CD14-positive monocyte (primary cell): Measurements from ENCODE around the gene CSNK1D. TPM values are rescaled to one million over a fixed set of nuclear protein-coding genes. Genes with fewer than 3 reads are reported as not detected.

Experiments used
- DNase-seq, 3 donors: peaks; one replicate each; pipeline ENCODE4 v3.0.0-alpha.2; 2011 to 2022
- H2AFZ ChIP-seq: 2 replicates; pipeline ENCODE4 v1.6.0; 2012; ENCODE audit warnings: mild to moderate bottlenecking, low read depth, low read length, inconsistent platforms; ENCODE audit not compliant: insufficient read depth, poor library complexity, severe bottlenecking
- H3K27ac ChIP-seq, 2 donors: 1 replicate in 1 of 2; 2 replicates in 1 of 2; pipeline ENCODE4 v1.5.1; 2012 to 2013; ENCODE audit warnings: low read length in 2 of 2, control low read depth in 1 of 2, inconsistent platforms in 1 of 2, low read depth in 1 of 2, mild to moderate bottlenecking in 1 of 2
- H3K27me3 ChIP-seq, 2 donors: one replicate each; pipeline versions ENCODE4 v1.6.0 to v1.6.1; 2011 to 2013; ENCODE audit warnings: low read length in 2 of 2; ENCODE audit not compliant: control insufficient read depth in 2 of 2, insufficient read depth in 2 of 2
- H3K36me3 ChIP-seq, 2 donors: replicated peaks in 1 of 2; 1 replicate in 1 of 2; 2 replicates in 1 of 2; pipeline versions ENCODE4 v1.5.1 to v1.6.1; 2012 to 2013; ENCODE audit warnings: low read length in 2 of 2, control low read depth in 1 of 2, inconsistent platforms in 1 of 2, mild to moderate bottlenecking in 1 of 2; ENCODE audit not compliant: insufficient read depth in 2 of 2, control insufficient read depth in 1 of 2
- H3K4me1 ChIP-seq, 2 donors: 1 replicate in 1 of 2; 2 replicates in 1 of 2; pipeline versions ENCODE4 v1.5.1 to v1.6.1; 2012 to 2013; ENCODE audit warnings: low read length in 2 of 2, control low read depth in 1 of 2, inconsistent platforms in 1 of 2, mild to moderate bottlenecking in 1 of 2, moderate library complexity in 1 of 2; ENCODE audit not compliant: insufficient read depth in 2 of 2, control insufficient read depth in 1 of 2
- H3K4me2 ChIP-seq: replicated peaks from 2 replicates; pipeline ENCODE3; 2012; ENCODE audit warnings: low read length, moderate library complexity, mild to moderate bottlenecking; ENCODE audit not compliant: poor library complexity, severe bottlenecking; ENCODE audit errors: extremely low read depth
- H3K4me3 ChIP-seq, 3 experiments: fragments of 200-600 bp in 1 of 3; sonication (generic) in 1 of 3; replicated peaks in 1 of 3; 1 replicate in 2 of 3; 2 replicates in 1 of 3; pipeline ENCODE4 v1.5.1; 2011 to 2013; ENCODE audit warnings: low read length in 3 of 3, mild to moderate bottlenecking in 3 of 3, control low read depth in 2 of 3, low read depth in 2 of 3, inconsistent platforms in 1 of 3, moderate library complexity in 1 of 3
- H3K79me2 ChIP-seq: 2 replicates; pipeline ENCODE4 v1.6.0; 2012; ENCODE audit warnings: mild to moderate bottlenecking, control low read depth, inconsistent platforms, low read length, moderate library complexity; ENCODE audit not compliant: insufficient read depth
- H3K9ac ChIP-seq: 2 replicates; pipeline ENCODE4 v1.6.0; 2017; ENCODE audit warnings: low read length, mild to moderate bottlenecking; ENCODE audit not compliant: insufficient read depth, poor library complexity, severe bottlenecking
- H3K9me3 ChIP-seq, 2 donors: replicated peaks in 1 of 2; 1 replicate in 1 of 2; 2 replicates in 1 of 2; pipeline versions ENCODE4 v1.5.1 to v1.6.1; 2012 to 2013; ENCODE audit warnings: low read length in 2 of 2, control low read depth in 1 of 2; ENCODE audit not compliant: control insufficient read depth in 1 of 2, insufficient read depth in 1 of 2
- H4K20me1 ChIP-seq: 2 replicates; pipeline ENCODE4 v1.6.0; 2012; ENCODE audit warnings: mild to moderate bottlenecking, low read length, control low read depth, moderate library complexity; ENCODE audit not compliant: insufficient read depth
- H3K27ac Mint-ChIP-seq, 7 donors: one replicate each; pipeline ENCODE4 v1.8.0; 2020; ENCODE audit warnings: mild to moderate bottlenecking in 7 of 7, mixed read lengths in 7 of 7, moderate library complexity in 6 of 7, inconsistent platforms in 2 of 7
- H3K27me3 Mint-ChIP-seq, 3 donors: one replicate each; pipeline ENCODE4 v1.8.0; 2021 to 2022; ENCODE audit warnings: low read depth in 3 of 3, mild to moderate bottlenecking in 3 of 3, mixed read lengths in 3 of 3, moderate library complexity in 3 of 3, inconsistent platforms in 1 of 3
- H3K36me3 Mint-ChIP-seq, 2 donors: one replicate each; pipeline ENCODE4 v1.8.0; 2020; ENCODE audit warnings: mixed read lengths in 2 of 2, inconsistent platforms in 1 of 2, mild to moderate bottlenecking in 1 of 2
- H3K4me1 Mint-ChIP-seq: one replicate; pipeline ENCODE4 v1.8.0; 2020; ENCODE audit warnings: mild to moderate bottlenecking, mixed read lengths
- H3K4me3 Mint-ChIP-seq, 2 donors: one replicate each; pipeline ENCODE4 v1.8.0; 2020; ENCODE audit warnings: mild to moderate bottlenecking in 2 of 2, mixed read lengths in 2 of 2, moderate library complexity in 1 of 2
- H3K9me3 Mint-ChIP-seq, 7 donors: one replicate each; pipeline ENCODE4 v1.8.0; 2020 to 2022; ENCODE audit warnings: mixed read lengths in 7 of 7, mild to moderate bottlenecking in 6 of 7, moderate library complexity in 6 of 7, inconsistent platforms in 2 of 7
- WGBS: methylation state at CpG from one replicate; pipeline ENCODE4 v1.1.5; 2013; ENCODE audit warnings: missing lambda C conversion rate; ENCODE audit not compliant: insufficient coverage; 5-methylcytosine and 5-hydroxymethylcytosine counted together
- intact Hi-C, 2 donors: fragments of 100-400 bp; cut with micrococcal nuclease; formaldehyde crosslinking; loops; one replicate each; pipeline versions ENCODE4 v1.15.0 to v1.15.1; 2023
- polyA plus RNA-seq, 3 donors: library from polyadenylated mRNA; depleted of rRNA in 1 of 3; unstranded in 2 of 3; stranded (reverse) in 1 of 3; fragments of 300-500 nt in 2 of 3; fragments of >200 nt in 1 of 3; fragmentation: Illumina TruSeq in 2 of 3; gene quantifications; 1 replicate in 2 of 3; 2 replicates in 1 of 3; pipeline ENCODE4 v1.2.3, GENCODE V29; 2012 to 2021
- TF ChIP-seq, protein P1 (sequence below): fragments of 200-600 bp; IDR thresholded peaks from one replicate; pipeline ENCODE4 v1.8.0; 2022; ENCODE audit warnings: antibody characterized with exemption, mild to moderate bottlenecking

The CSNK1D gene
- polyA plus RNA-seq, 3 donors: 47.0 to 299 (median 60.9) TPM

DNA sequence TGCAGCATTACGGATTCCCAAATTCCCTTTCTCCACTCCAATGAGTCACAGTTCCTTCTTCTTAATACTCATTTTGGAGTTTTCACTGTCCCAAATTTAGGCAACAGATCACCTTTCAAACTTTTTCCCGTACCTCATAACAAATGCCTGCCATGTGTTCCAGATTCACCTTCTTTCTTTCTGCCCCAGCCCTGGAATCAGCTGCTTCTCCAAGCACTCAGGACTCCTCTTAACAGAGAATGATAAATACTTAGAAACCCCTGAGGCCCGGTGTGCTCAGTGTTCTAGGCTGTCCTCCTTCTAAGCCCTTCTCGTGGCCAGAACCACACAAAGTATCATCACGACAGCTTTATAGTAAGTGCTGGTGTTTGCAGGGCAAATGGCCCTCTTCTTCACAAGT lies 14.9 kb downstream of the CSNK1D start:
- Histone ChIP-seq H3K9ac (no peak overlapping the region), H3K79me2 (peaks cover 81% of the 10 kb centered on the region), H4K20me1 (peaks cover 94% of the 10 kb centered on the region), H3K36me3 (peaks cover 83 to 87% of the 10 kb centered on the region in 2 donors), H3K27ac (no peak overlapping the region), H3K27me3 (no peaks in the 10 kb centered on the region), H3K9me3 (no peaks in the 10 kb centered on the region), H3K4me2 (no peak overlapping the region), H3K4me3 (no peak overlapping the region), H2AFZ (no peak overlapping the region), H3K4me1 (no peaks in the 10 kb centered on the region)
- no peak for DNase-seq
- no peaks in the 10 kb centered on the region for H3K27me3 Mint-ChIP-seq
- H3K27ac Mint-ChIP-seq: peak overlapping the region in 4 of 7 donors; percentile 3 to 75 (median 38)
- peaks cover 8% of the 10 kb centered on the region for H3K4me1 Mint-ChIP-seq
- TF ChIP-seq, protein P1, sequence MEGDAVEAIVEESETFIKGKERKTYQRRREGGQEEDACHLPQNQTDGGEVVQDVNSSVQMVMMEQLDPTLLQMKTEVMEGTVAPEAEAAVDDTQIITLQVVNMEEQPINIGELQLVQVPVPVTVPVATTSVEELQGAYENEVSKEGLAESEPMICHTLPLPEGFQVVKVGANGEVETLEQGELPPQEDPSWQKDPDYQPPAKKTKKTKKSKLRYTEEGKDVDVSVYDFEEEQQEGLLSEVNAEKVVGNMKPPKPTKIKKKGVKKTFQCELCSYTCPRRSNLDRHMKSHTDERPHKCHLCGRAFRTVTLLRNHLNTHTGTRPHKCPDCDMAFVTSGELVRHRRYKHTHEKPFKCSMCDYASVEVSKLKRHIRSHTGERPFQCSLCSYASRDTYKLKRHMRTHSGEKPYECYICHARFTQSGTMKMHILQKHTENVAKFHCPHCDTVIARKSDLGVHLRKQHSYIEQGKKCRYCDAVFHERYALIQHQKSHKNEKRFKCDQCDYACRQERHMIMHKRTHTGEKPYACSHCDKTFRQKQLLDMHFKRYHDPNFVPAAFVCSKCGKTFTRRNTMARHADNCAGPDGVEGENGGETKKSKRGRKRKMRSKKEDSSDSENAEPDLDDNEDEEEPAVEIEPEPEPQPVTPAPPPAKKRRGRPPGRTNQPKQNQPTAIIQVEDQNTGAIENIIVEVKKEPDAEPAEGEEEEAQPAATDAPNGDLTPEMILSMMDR: no peak
- 100% methylated on average over 2 of the region's 5 CpGs for WGBS
- intact Hi-C loops: no loop called here
- no peak overlapping the region for H3K4me3 Mint-ChIP-seq
- H3K36me3 Mint-ChIP-seq: peaks cover 79 to 84% of the 10 kb centered on the region in 2 donors
- peaks cover 0 to 2% (median 0%) of the 10 kb centered on the region in 7 donors for H3K9me3 Mint-ChIP-seq

GRCh38 chr17:82257473-82257872 lies 16.0 kb downstream of the CSNK1D start:
- peaks cover 8% of the 10 kb centered on the region for H3K4me1 Mint-ChIP-seq
- Histone ChIP-seq H3K27me3 (no peaks in the 10 kb centered on the region), H2AFZ (no peak overlapping the region), H3K9me3 (no peaks in the 10 kb centered on the region), H3K9ac (no peak overlapping the region), H3K4me2 (no peak overlapping the region), H3K79me2 (peaks cover 81% of the 10 kb centered on the region), H3K4me1 (no peaks in the 10 kb centered on the region), H3K36me3 (peaks cover 83 to 87% of the 10 kb centered on the region in 2 donors), H3K4me3 (no peak overlapping the region), H3K27ac (peak overlapping the region in 1 of 2 donors; percentile 41), H4K20me1 (peaks cover 94% of the 10 kb centered on the region)
- H3K4me3 Mint-ChIP-seq: no peak overlapping the region
- peaks cover 0 to 3% (median 0%) of the 10 kb centered on the region in 7 donors for H3K9me3 Mint-ChIP-seq
- TF ChIP-seq, protein P1: no peak
- intact Hi-C loops: no loop called here
- H3K27ac Mint-ChIP-seq: peak overlapping the region in 4 of 7 donors; percentile 13 to 85 (median 66)
- DNase-seq: peak in 1 of 3 donors; percentile 43
- peaks cover 78 to 84% of the 10 kb centered on the region in 2 donors for H3K36me3 Mint-ChIP-seq
- WGBS: 92% methylated on average over 5 of the region's 10 CpGs
- H3K27me3 Mint-ChIP-seq: no peaks in the 10 kb centered on the region
